Measurements from ENCODE around the gene LGR6. TPM values are rescaled to one million over a fixed set of nuclear protein-coding genes. Genes with fewer than 3 reads are reported as not detected.

The LGR6 gene
- total and polyA plus RNA-seq, 2 donors (not counting 1 experiment from before 2014, with no cell fraction given), result 0.28 TPM; not detected in 1

- no peak overlapping the region for H2AFZ ChIP-seq (ENCODE audit: insufficient read depth, low read depth, low read length, poor library complexity, severe bottlenecking)
- no peak for TF ChIP-seq EZH2 (IDR thresholded peaks at IDR 0.05; ENCODE audit: borderline replicate concordance, insufficient read depth, low read depth, low read length, poor library complexity, severe bottlenecking)
- TF ChIP-seq CTCF (IDR thresholded peaks at IDR 0.05), result no peak
- DNase-seq (no peak), ATAC-seq (ENCODE audit: low read depth) (no peak)
- intact Hi-C loops (cut with micrococcal nuclease), result no loop called here
- H3K4me3 ChIP-seq (ENCODE audit: control extremely low read depth in 1 of 5, extremely low read depth in 1 of 5, insufficient read depth in 1 of 5, low read depth in 2 of 5, low read length in 4 of 5), result no peak overlapping the region
- H3K9ac ChIP-seq (ENCODE audit: low read length), result no peak overlapping the region
- peaks cover 34% of the 10 kb centered on the region for H3K27me3 Mint-ChIP-seq
- no peaks in the 10 kb centered on the region for H3K9me3 Mint-ChIP-seq (ENCODE audit: insufficient read depth)
- peaks cover 0 to 4% (median 0%) of the 10 kb centered on the region in 3 donors for H3K9me3 ChIP-seq (ENCODE audit: control extremely low read depth in 1 of 3, control insufficient read depth in 2 of 3, insufficient read depth in 1 of 3, low read length in 2 of 3)
- H3K4me2 ChIP-seq (replicated peaks; ENCODE audit: low read depth, low read length, poor library complexity, severe bottlenecking), result no peak overlapping the region
- no peaks in the 10 kb centered on the region for H4K20me1 ChIP-seq (ENCODE audit: control insufficient read depth, insufficient read depth, low read length, poor library complexity, severe bottlenecking)
- POLR2A ChIA-PET, result no interaction called here
- H3K27me3 ChIP-seq (replicated peaks in 1 of 4; ENCODE audit: control extremely low read depth in 1 of 4, control insufficient read depth in 3 of 4, insufficient read depth in 4 of 4, low read length in 3 of 4), result peaks cover 0 to 7% (median under 1%) of the 10 kb centered on the region in 4 experiments
- no peak overlapping the region for H3K27ac Mint-ChIP-seq
- H3K4me1 ChIP-seq (ENCODE audit: control insufficient read depth in 2 of 2, insufficient read depth in 2 of 2, low read length in 2 of 2), result no peaks in the 10 kb centered on the region
- H3K36me3 ChIP-seq (replicated peaks in 1 of 2; ENCODE audit: control extremely low read depth in 1 of 2, control insufficient read depth in 1 of 2, extremely low read depth in 1 of 2, insufficient read depth in 2 of 2, low read length in 1 of 2), result no peaks in the 10 kb centered on the region
- no peak overlapping the region for H3K4me3 Mint-ChIP-seq
- 97% methylated on average over 3 of the region's 6 CpGs for WGBS (ENCODE audit: insufficient coverage)
- H3K79me2 ChIP-seq (ENCODE audit: control insufficient read depth, insufficient read depth, low read length), result no peaks in the 10 kb centered on the region
- CTCF ChIA-PET, result interaction anchor here (1.4 kb wide), 1 partner anchor 11 kb away, joined by 6 read pairs; no protein-coding TSS in a partner anchor
- H3K4me1 Mint-ChIP-seq, result peaks cover 3% of the 10 kb centered on the region
- H3K27ac ChIP-seq (ENCODE audit: low read length in 2 of 2), result no peak overlapping the region
Measured at GRCh38 chr1:202247104-202247503, 53.5 kb downstream of the LGR6 start.

GRCh38 chr1:202247837-202248795 is 54.5 kb downstream of the LGR6 start:
- WGBS (ENCODE audit: insufficient coverage), result 42% methylated on average over 12 of the region's 20 CpGs
- Histone ChIP-seq H3K9me3 (ENCODE audit: control extremely low read depth in 1 of 3, control insufficient read depth in 2 of 3, insufficient read depth in 1 of 3, low read length in 2 of 3) (peaks cover 0 to 4% (median 0%) of the 10 kb centered on the region in 3 donors), H3K27ac (ENCODE audit: low read length in 2 of 2) (no peak overlapping the region), H2AFZ (ENCODE audit: insufficient read depth, low read depth, low read length, poor library complexity, severe bottlenecking) (no peak overlapping the region), H4K20me1 (ENCODE audit: control insufficient read depth, insufficient read depth, low read length, poor library complexity, severe bottlenecking) (no peaks in the 10 kb centered on the region), H3K36me3 (replicated peaks in 1 of 2; ENCODE audit: control extremely low read depth in 1 of 2, control insufficient read depth in 1 of 2, extremely low read depth in 1 of 2, insufficient read depth in 2 of 2, low read length in 1 of 2) (no peaks in the 10 kb centered on the region), H3K4me1 (ENCODE audit: control insufficient read depth in 2 of 2, insufficient read depth in 2 of 2, low read length in 2 of 2) (no peaks in the 10 kb centered on the region), H3K79me2 (ENCODE audit: control insufficient read depth, insufficient read depth, low read length) (no peaks in the 10 kb centered on the region), H3K4me3 (ENCODE audit: control extremely low read depth in 1 of 5, extremely low read depth in 1 of 5, insufficient read depth in 1 of 5, low read depth in 2 of 5, low read length in 4 of 5) (no peak overlapping the region), H3K4me2 (replicated peaks; ENCODE audit: low read depth, low read length, poor library complexity, severe bottlenecking) (no peak overlapping the region), H3K27me3 (replicated peaks in 1 of 4; ENCODE audit: control extremely low read depth in 1 of 4, control insufficient read depth in 3 of 4, insufficient read depth in 4 of 4, low read length in 3 of 4) (peaks cover 0 to 7% (median 1%) of the 10 kb centered on the region in 4 experiments), H3K9ac (ENCODE audit: low read length) (no peak overlapping the region)
- Mint-ChIP-seq H3K27ac (no peak overlapping the region), H3K27me3 (peaks cover 42% of the 10 kb centered on the region), H3K4me1 (peaks cover 3% of the 10 kb centered on the region), H3K9me3 (ENCODE audit: insufficient read depth) (no peaks in the 10 kb centered on the region), H3K4me3 (no peak overlapping the region)
- DNase-seq (no peak), ATAC-seq (ENCODE audit: low read depth) (no peak)
- intact Hi-C loops (cut with micrococcal nuclease), result no loop called here
- CTCF ChIA-PET, result interaction anchor here (1.1 to 1.4 kb wide), 2 partner anchors 9 to 12 kb away, joined by 3 to 6 read pairs; no protein-coding TSS in a partner anchor
- TF ChIP-seq EZH2 (IDR thresholded peaks at IDR 0.05; ENCODE audit: borderline replicate concordance, insufficient read depth, low read depth, low read length, poor library complexity, severe bottlenecking) (no peak), CTCF (IDR thresholded peaks at IDR 0.05) (no peak)
- POLR2A ChIA-PET, result no interaction called here
